GM19043 (cell line): ENCODE data around the gene GARNL3.

Experiments
- ATAC-seq: cut with Tn5 transposase; IDR thresholded peaks from one replicate; pipeline ENCODE4 v1.9.1; 2021; ENCODE audit warnings: low read depth; ENCODE audit not compliant: unreplicated experiment

The GARNL3 gene

DNA sequence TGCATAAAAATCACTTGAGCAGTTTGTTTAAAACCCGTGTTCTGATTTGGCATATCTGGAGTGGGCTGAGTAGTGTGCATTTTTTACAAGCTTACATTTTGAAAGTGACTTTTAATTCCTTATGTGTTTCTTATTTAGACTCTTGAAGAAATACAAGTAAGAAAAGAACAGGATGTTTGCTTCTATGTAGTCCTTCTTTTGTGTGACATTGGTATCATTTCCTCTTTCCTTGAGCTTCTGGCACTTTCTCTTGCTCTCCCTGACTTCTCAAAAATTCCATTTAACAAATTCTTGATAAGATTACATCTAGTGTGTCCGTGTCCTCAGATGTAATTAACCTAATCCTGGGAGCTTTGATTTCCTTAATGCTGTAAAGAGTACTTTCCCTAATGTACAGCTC, 12.5 kb downstream of the GARNL3 start:
- no peak for ATAC-seq

DNA sequence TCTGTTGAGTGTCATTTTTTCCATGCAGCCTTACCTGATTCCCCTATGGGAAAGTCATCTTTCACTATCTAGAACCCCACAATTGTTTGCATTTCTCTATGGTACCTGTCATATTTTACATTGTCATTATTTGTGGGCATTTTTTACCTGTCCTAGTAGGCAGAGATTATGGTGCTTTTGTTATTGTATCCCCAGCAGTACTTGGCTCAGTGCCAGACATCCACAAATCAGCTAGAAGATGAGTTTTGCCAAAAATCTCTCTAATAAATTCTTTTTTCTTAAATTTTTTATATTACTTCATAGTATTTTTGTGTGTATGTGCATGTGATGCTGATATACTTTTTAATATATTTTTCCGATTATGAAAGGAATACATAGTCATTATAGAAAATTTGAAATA, 13.2 kb downstream of the GARNL3 start:
- ATAC-seq = no peak

DNA sequence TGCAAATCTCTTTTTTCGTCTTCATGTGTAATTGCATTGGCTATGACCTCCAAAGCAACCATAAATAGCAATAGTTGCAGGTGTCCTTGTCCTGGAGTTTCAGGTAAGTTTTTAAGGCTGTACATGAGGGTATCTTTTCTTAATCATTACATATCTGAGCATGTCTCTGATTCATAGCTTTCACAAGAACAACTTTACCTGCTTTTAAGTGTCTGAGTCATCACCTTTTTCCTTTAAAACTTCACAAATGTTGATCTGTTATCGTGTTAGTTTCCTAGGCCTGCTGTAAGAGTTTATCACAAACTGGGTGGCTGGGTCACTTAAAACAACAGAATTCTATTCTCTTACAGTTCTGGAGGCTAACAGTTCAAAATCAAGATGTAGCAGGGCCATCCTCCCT, 13.8 kb downstream of the GARNL3 start:
- ATAC-seq = no peak

- no peak for ATAC-seq
Observed at GRCh38 chr9:127279717-127280285, 15.2 kb downstream of the GARNL3 start.

- ATAC-seq = no peak
Observed at GRCh38 chr9:127280880-127281660, 16.5 kb downstream of the GARNL3 start.

GRCh38 chr9:127281891-127282290, 17.3 kb downstream of the GARNL3 start:
- no peak for ATAC-seq

- ATAC-seq = no peak
Observed at GRCh38 chr9:127282611-127283010, 18.0 kb downstream of the GARNL3 start.

DNA sequence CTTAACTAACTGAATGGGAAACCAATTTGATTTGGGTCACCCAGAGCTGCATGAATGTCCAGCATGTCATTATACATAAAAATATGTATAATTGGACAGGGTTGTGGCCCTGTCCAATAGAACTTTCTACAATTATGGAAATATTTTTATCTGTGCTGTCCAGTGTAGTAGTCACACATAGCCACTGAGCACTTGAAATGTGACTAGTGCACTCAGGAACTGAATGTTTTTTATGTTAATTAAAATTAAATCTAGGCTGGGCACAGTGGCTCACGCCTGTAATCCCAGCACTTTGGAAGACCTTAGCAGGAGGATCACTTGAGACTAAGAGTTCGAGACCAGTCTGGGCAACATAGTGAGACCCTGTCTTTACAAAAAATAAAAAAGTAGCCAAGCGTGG, 18.6 kb downstream of the GARNL3 start:
- ATAC-seq = no peak

GRCh38 chr9:127283917-127284497, 19.4 kb downstream of the GARNL3 start:
- ATAC-seq = no peak

DNA sequence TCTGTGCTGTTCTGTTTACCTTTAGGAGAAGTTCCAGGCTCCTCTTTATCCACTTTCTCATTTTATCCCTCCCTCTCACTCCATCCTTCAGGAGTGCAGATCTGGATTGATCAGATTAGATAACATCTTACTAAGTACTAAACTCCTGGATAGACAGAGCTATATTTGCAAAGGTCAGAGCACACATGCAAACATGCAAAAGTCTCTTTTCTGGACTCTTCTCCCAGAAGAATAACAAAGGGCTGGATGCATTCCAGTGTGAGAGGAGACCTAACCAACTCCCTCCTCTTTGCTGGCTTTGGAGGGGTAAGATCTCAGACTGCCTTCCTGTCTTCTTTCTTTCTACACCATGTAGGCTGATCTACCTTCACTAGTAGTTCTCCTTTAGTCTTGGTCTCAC, 21.4 kb downstream of the GARNL3 start:
- ATAC-seq = no peak

DNA sequence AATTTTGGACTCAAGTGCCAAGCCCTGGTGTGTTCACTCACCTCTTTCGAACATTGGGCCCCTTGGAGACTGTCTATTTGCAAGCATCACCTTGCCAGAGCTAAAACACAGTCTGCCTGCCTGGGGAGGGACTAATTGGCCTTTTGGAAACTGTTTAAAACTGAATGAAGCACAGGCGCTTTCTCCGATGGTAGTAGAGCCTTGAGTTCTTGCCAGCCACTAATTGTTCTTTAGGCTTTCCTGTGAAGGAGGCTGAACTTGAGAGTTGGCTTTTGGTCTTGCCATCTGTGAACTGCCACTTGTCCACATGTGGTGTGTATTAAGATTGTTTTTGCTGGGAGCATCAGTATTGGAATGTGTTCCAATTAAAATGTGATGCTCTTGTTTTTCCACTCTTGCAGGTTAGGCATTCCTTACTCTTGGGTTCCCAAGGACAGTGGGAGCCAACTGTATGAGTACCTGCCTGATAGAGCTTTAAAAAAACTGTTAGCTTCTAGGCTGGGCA, 26.0 kb downstream of the GARNL3 start:
- ATAC-seq = no peak

DNA sequence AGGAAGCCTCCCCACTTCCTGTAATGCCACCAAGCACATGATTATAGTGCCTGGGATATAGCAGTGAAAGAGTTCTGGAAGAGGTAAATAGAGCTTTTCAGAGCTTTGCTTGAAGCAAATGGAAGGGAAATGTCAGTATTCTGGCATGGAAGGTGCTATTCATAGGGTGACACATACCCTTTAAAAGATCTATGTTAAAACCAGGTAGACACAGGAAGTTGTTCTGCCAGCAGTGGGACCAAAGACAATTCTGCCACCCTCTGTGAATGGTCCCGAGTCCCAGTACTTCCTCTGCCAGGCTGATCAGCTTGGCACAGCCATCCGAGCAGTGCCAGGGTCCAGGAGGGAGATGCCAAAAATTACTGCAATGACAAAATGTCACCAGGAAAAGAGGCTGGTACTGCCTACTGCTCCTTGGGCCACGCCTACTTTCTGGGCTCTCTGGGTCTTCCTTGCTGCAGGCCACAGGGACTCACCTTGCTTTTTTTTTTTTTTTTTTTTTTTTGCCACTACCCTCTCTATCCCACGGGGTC, 26.7 kb downstream of the GARNL3 start:
- ATAC-seq = no peak

DNA sequence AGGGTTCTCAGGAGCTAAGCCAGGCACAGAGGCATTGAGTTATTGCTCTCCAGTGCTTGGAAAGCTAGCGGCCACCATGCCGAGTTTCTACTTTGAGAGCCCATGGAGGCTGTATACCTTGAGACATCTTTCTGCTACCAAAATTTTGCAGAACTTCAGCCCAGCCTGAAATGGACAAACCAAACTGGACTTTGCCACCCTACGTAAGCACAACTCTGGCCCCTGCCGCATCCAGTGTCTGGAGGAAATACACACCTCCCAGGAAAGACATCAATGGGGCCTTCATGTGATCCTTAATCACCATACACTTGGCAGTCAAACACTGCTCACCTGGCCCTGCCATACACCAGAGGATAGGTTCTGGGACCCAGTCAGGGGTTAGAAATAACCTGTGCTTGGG, 27.8 kb downstream of the GARNL3 start:
- no peak for ATAC-seq

GRCh38 chr9:127293328-127293727, 28.8 kb downstream of the GARNL3 start:
- no peak for ATAC-seq

DNA sequence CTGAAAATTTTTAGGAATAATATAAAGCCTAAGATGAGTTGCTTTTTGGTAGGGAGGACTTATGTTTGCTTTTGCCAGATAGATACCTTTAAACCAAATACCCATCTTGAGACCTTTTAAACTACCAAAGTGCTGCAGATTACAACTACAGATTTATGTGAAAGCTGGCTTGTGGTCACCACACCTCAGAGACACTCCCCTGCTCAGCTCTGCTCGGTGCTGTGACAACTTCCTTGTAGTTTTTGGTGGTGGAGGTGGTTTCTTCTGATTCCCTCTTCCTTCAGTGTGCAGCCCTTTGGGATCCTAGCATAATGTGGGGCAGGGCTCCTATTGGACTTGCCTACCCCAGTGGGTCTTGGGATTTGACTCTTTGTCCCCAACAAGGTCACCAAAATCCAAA, 29.2 kb downstream of the GARNL3 start:
- ATAC-seq = no peak

DNA sequence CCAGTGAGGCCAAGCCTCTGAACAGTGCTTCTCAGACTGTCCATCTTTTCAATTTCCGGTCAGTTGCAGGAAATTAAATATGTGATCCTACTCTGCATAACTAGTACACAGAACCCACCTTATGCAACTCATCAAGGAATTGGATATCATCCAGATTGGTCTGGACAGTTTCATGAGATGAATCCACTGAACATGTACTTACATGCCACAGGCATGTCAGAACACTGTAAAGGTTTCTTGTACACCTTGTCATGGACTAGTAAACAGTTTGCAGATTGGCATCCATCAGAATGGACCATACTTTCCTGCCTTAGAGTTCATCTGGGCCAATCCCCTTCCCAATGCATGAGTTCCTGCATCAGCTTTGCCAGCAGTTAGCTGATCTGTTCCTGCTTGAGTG, 30.4 kb downstream of the GARNL3 start:
- ATAC-seq = no peak

DNA sequence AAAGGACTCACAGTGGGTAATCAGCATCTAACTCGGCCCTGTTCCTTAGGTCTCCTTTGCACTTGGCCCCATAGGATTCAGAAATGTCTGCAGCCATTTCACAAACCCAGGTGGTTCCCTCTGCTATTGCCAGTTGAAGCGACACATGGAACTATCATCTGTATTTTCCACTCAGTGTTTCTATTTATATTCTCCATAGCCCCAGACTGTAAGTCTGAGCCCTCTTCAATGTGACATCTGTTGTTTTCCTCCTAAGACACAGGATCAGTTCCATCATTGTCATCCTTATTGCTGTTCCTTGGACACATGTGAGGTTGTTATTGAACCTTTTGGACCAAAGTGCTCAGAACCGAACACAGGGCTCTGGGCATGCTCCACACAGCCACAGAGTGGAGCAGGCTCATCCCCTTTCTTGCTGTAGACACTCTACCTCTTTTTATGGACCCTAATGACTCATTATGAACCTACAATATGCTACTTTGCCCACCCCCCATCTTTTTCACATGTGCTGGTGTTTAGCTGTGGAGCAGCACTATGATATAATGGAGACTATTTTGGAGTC, 36.4 kb downstream of the GARNL3 start:
- ATAC-seq = no peak

GRCh38 chr9:127303830-127304229, 39.3 kb downstream of the GARNL3 start:
- ATAC-seq = no peak

GRCh38 chr9:127305206-127305837, 40.7 kb downstream of the GARNL3 start:
- ATAC-seq = no peak

- ATAC-seq = no peak
Observed at GRCh38 chr9:127305838-127306226, 41.3 kb downstream of the GARNL3 start.

DNA sequence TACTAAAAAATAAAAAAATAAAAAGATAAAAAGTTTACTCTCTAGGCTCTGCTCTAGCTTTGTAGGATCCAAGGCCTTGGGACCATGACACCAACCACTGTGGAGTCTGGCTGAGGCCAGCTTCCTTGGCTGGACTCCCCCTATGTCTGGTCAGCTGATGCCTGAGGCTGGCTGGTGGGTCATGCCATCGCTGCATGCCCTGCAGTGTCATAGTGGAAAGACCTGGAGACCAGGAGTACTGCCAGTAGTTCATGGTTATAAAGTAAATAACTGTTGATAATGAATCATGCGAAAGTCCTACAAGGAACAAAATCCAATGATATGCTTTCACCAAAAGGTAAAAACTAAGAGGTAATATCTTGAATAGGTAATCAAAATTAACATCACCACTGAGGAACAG, 43.2 kb downstream of the GARNL3 start:
- no peak for ATAC-seq
